Activated CD8-positive, alpha-beta memory T cell treated with anti-CD3 and anti-CD28 coated beads for 36 hours (primary cell): Measurements from ENCODE around the gene SCO2. TPM values are rescaled to one million over a fixed set of nuclear protein-coding genes. Genes with fewer than 3 reads are reported as not detected.

Source experiments
- CTCF ChIA-PET: fragments of 350-600 bp; sonication (Branson Sonifier 250); formaldehyde crosslinking; loops from one replicate; lab custom pipeline; 2021; ENCODE audit warnings: antibody characterized with exemption; lab: Charles Lee
- POLR2A ChIA-PET: fragments of 350-600 bp; sonication (Branson Sonifier 250); formaldehyde crosslinking; loops from one replicate; lab custom pipeline; 2021; ENCODE audit warnings: antibody characterized with exemption; lab: Charles Lee
- total RNA-seq, 2 experiments: library from RNA; stranded (reverse); gene quantifications; one replicate each; pipeline ENCODE4 v1.2.3, GENCODE V29; 2021

SCO2 gene
- total RNA-seq, 2 experiments from 2014 or later, result 0.97 to 4.1 TPM

GRCh38 chr22:50561401-50562358 lies 36.3 kb upstream of the SCO2 start:
- CTCF ChIA-PET, result interaction anchor here (1.5 to 2.7 kb wide), 2 partner anchors 8 to 14 kb away, joined by 3 to 11 read pairs; no protein-coding TSS in a partner anchor
- POLR2A ChIA-PET, result no interaction called here

- ChIA-PET CTCF (interaction anchor here (1.5 to 2.7 kb wide), 2 partner anchors 12 to 35 kb away, joined by 6 to 11 read pairs; partner anchors contain the start of gene SCO2), POLR2A (interaction anchor here (0.6 kb wide), 1 partner anchor 15 kb away, joined by 12 read pairs; the partner anchor contains the start of gene KLHDC7B)
These were observed 34.6 kb upstream of the SCO2 start for GRCh38 chr22:50560034-50560433.

- CTCF ChIA-PET, result no interaction called here
- POLR2A ChIA-PET, result interaction anchor here (0.6 to 1.0 kb wide), 2 partner anchors 10 to 31 kb away, joined by 3 read pairs; no protein-coding TSS in a partner anchor
These were observed 31.3 kb upstream of the SCO2 start for GRCh38 chr22:50556703-50557102.

DNA sequence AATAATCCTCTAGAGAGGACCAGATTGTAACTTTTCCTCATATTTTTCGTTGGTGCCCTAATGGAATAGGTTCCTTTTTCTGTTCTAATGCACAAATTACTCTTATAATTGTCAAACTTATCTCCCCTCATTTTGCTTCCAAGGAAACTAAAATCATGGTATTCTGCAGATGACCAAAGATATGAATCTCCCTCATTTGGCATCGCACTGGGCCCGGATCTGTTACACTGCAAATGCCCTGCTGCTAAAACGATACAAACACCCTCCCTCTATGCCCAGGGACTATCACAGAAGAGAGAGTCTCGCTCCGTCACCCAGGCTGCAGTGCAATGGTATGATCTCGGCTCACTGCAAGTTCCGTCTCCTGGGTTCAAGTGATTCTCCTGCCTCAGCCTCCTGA lies 27.9 kb upstream of the SCO2 start:
- ChIA-PET POLR2A (no interaction called here), CTCF (interaction anchor here (0.6 to 1.0 kb wide), 2 partner anchors 9 to 63 kb away, joined by 3 to 4 read pairs; partner anchors contain the start of gene SYCE3)

DNA sequence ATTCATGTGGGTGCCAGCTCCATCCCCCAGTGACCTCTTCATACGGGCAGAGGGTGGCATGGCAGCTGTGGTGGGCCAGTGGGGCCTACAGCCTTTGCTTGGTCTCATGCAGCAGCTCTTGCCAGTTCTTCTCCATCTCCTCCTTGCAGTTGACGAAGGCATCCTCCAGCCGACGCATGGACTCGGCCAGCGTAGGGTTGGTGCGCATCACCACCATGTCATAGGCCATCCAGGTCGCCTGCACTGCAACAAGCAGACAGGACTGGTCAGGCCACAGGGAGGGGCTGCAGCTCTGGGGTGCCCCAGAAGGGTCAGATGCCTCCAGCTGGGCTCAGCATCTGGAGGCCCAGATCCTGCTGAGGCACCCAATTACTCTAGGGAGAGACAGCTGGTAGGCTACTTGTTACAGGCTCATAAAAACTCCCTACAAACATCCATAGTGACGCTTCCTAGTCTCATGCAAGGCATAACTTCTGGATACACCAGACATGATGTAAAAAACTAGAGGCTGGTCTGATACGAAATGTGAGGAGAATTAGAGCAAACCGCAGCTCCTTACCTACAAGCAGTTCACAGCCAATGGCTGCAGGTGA lies 25.9 kb upstream of the SCO2 start:
- ChIA-PET POLR2A (no interaction called here), CTCF (interaction anchor here (0.6 to 5.3 kb wide), 7 partner anchors 11 to 307 kb away, joined by 3 to 38 read pairs (median 3); partner anchors contain the start of genes SCO2 and SYCE3)

GRCh38 chr22:50550395-50550794 lies 25.0 kb upstream of the SCO2 start:
- POLR2A ChIA-PET, result interaction anchor here (0.6 to 1.1 kb wide), 3 partner anchors 25 to 129 kb away, joined by 3 to 4 read pairs (median 3); partner anchors contain the start of gene SCO2
- CTCF ChIA-PET, result interaction anchor here (0.6 to 5.3 kb wide), 7 partner anchors 10 to 306 kb away, joined by 3 to 38 read pairs (median 3); partner anchors contain the start of genes SCO2 and SYCE3

DNA sequence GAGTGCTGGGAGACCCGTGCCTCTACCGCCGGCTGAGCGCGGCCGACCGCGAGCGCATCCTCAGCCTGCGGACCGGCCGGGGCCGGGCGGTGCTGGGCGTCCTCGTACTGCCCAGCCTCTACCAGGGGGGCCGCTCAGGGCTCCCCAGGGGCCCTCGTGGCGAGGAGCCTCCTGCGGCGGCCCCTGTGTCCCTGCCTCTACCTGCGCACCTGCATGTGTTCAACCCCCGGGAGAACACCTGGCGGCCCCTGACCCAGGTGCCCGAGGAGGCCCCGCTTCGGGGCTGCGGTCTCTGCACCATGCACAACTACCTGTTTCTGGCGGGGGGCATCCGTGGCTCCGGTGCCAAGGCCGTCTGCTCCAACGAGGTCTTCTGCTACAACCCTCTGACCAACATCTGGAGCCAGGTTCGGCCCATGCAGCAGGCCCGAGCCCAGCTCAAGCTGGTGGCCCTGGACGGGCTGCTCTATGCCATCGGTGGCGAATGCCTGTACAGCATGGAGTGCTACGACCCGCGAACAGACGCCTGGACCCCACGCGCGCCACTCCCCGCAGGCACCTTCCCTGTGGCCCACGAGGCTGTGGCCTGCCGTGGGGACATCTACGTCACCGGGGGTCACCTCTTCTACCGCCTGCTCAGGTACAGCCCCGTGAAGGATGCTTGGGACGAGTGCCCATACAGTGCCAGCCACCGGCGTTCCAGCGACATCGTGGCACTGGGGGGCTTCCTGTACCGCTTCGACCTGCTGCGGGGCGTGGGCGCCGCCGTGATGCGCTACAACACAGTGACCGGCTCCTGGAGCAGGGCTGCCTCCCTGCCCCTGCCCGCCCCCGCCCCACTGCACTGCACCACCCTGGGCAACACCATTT lies 23.8 kb upstream of the SCO2 start:
- ChIA-PET POLR2A (interaction anchor here (0.8 to 2.5 kb wide), 10 partner anchors 10 to 207 kb away, joined by 3 to 36 read pairs (median 5); partner anchors contain the start of genes ARSA, CHKB, LMF2 and NCAPH2), CTCF (interaction anchor here (0.6 to 5.3 kb wide), 9 partner anchors 8 to 72 kb away, joined by 3 to 38 read pairs (median 6); partner anchors contain the start of genes SCO2 and SYCE3)

GRCh38 chr22:50548040-50548920 lies 22.9 kb upstream of the SCO2 start:
- ChIA-PET CTCF (interaction anchor here (1.0 to 5.3 kb wide), 9 partner anchors 9 to 80 kb away, joined by 3 to 38 read pairs (median 5); partner anchors contain the start of genes ARSA, SCO2 and SYCE3), POLR2A (interaction anchor here (0.8 to 2.5 kb wide), 12 partner anchors 9 to 206 kb away, joined by 3 to 36 read pairs (median 5); partner anchors contain the start of genes ARSA, CHKB, LMF2 and NCAPH2)

DNA sequence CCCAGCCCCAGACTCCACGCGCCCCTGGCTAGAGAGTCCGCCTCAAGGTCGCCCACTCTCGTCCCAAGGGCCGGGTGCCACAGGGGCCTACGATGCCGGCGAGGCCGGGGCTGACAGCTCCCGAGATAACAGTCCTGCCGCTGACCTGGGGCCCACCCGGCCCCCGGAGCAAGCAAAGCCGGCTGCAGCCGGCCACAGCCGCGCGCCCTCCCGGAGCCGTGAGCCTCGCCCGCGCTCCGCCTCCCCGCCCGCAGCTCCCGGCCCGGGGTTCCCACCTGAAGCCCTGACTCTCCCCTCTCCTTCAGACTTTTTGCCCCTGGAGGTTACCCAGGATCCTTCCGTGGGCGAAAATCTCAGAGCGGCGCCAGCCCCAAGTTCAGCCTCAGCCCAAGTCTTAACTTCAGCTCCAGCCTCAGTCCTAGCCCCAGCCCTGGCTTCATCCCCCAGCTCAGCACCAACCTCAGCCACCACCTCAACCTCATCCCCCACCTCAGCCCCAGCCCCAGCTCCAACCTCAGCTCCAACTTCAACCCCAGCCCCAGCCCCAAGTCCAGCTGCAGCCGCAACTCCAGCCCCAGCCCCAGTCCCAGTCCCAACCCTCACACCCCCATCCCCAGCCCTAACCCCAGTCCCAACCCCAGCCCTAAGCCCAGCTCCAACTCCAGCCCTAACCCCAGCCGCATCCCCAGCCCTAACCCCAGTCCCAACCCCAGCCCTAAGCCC lies 22.0 kb upstream of the SCO2 start:
- POLR2A ChIA-PET, result interaction anchor here (0.9 to 2.5 kb wide), 8 partner anchors 8 to 74 kb away, joined by 3 to 36 read pairs (median 10); partner anchors contain the start of genes CHKB, LMF2, NCAPH2 and SCO2
- CTCF ChIA-PET, result interaction anchor here (1.0 to 5.3 kb wide), 8 partner anchors 8 to 80 kb away, joined by 3 to 38 read pairs (median 5); partner anchors contain the start of genes ARSA, SCO2 and SYCE3

GRCh38 chr22:50546326-50547262 lies 21.2 kb upstream of the SCO2 start:
- POLR2A ChIA-PET, result interaction anchor here (1.5 to 2.4 kb wide), 4 partner anchors 15 to 36 kb away, joined by 7 to 16 read pairs (median 11); partner anchors contain the start of genes CHKB and SCO2
- CTCF ChIA-PET, result interaction anchor here (0.9 to 5.3 kb wide), 6 partner anchors 9 to 74 kb away, joined by 3 to 38 read pairs (median 6); partner anchors contain the start of genes SCO2 and SYCE3

- CTCF ChIA-PET, result interaction anchor here (0.6 to 2.9 kb wide), 6 partner anchors 10 to 83 kb away, joined by 3 to 14 read pairs (median 4); partner anchors contain the start of genes SCO2 and SYCE3
- POLR2A ChIA-PET, result interaction anchor here (0.7 to 1.8 kb wide), 4 partner anchors 14 to 20 kb away, joined by 3 to 12 read pairs (median 10); partner anchors contain the start of genes SCO2 and SYCE3
These were observed 20.3 kb upstream of the SCO2 start, which contains the start of gene KLHDC7B for GRCh38 chr22:50545522-50546325. TSS of gene KLHDC7B (plus strand) at chr22:50545899. CDS start at chr22:50546244, 345 bp downstream.

DNA sequence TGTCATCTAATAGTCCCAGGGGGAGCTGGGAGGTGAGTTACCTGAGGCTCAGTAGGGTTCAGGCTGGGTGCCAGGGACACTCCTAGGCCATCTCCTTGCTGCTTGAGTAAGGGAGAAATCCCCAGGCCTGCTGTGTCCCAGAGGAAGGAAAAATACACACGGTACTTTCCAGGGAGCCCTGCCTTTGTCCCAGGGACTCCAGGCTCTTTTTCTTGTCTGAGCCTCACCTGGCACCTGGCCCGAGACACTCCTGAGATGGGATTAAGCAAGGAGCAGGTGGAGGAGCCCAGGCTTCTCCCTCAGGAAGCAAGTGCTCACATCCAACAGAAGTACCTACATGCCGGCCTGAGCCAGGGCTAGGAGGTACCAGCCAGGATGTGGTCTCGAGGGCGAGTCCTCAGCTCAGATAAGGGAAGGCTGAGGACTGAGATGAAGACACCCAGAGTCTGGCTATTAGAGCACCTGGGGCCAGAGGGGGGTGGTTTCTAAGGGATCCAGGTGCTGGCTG lies 19.4 kb upstream of the SCO2 start:
- CTCF ChIA-PET, result interaction anchor here (0.9 to 2.9 kb wide), 5 partner anchors 16 to 84 kb away, joined by 3 to 14 read pairs (median 4); partner anchors contain the start of genes SCO2 and SYCE3
- POLR2A ChIA-PET, result interaction anchor here (1.0 to 1.8 kb wide), 3 partner anchors 13 to 19 kb away, joined by 4 to 10 read pairs (median 10); partner anchors contain the start of genes SCO2 and SYCE3
